NB4 (cell line): ENCODE measurements around the gene PPA2.

ENCODE experiments used
- DNase-seq: peaks from one replicate; pipeline ENCODE4 v3.0.0; 2010; ENCODE audit warnings: low read depth
- H3K4me3 ChIP-seq: one replicate; pipeline ENCODE4 v1.5.1; 2011; ENCODE audit warnings: mild to moderate bottlenecking, low read depth, low read length, moderate library complexity
- MYC ChIP-seq: IDR thresholded peaks from 2 replicates; pipeline ENCODE4 v1.6.1; 2011; ENCODE audit warnings: low read depth, low read length
- POLR2A ChIP-seq: IDR thresholded peaks from 2 replicates; pipeline ENCODE4 v1.6.1; 2011; ENCODE audit warnings: mild to moderate bottlenecking; ENCODE audit not compliant: insufficient read length; ENCODE audit errors: extremely low read depth
- TF ChIP-seq, protein P1 (sequence below): IDR thresholded peaks from 2 replicates; pipeline ENCODE4 v1.6.1; 2011; ENCODE audit warnings: low read depth, low read length
- TF ChIP-seq, protein P2 (sequence below): IDR thresholded peaks from one replicate; pipeline ENCODE4 v1.5.1; 2012; ENCODE audit warnings: low read depth, low read length

Gene PPA2

DNA sequence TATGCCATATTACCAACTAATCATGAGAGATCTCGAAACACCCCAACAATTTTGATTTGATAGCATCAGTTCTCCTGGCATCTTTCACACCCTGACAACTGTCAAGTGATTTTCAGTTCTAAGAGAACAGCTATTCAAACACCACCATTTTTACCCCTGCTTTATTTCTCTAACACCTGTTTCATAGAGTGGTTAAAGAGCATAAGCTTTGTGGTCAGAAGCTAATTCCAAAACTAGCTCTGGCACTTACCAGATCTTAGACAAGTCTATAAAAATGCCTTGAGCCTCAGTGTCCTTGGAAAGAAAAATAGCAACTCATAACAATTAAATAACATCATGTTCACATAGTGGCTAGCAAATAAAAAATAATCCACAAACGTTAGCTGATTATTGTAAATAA is 17.9 kb downstream of the PPA2 start:
- DNase-seq: no peak
- TF ChIP-seq, protein P1, sequence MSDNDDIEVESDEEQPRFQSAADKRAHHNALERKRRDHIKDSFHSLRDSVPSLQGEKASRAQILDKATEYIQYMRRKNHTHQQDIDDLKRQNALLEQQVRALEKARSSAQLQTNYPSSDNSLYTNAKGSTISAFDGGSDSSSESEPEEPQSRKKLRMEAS: no peak
- TF ChIP-seq, protein P2, sequence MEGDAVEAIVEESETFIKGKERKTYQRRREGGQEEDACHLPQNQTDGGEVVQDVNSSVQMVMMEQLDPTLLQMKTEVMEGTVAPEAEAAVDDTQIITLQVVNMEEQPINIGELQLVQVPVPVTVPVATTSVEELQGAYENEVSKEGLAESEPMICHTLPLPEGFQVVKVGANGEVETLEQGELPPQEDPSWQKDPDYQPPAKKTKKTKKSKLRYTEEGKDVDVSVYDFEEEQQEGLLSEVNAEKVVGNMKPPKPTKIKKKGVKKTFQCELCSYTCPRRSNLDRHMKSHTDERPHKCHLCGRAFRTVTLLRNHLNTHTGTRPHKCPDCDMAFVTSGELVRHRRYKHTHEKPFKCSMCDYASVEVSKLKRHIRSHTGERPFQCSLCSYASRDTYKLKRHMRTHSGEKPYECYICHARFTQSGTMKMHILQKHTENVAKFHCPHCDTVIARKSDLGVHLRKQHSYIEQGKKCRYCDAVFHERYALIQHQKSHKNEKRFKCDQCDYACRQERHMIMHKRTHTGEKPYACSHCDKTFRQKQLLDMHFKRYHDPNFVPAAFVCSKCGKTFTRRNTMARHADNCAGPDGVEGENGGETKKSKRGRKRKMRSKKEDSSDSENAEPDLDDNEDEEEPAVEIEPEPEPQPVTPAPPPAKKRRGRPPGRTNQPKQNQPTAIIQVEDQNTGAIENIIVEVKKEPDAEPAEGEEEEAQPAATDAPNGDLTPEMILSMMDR: no peak
- TF ChIP-seq POLR2A: no peak
- TF ChIP-seq MYC: no peak
- H3K4me3 ChIP-seq: no peak overlapping the region

DNA sequence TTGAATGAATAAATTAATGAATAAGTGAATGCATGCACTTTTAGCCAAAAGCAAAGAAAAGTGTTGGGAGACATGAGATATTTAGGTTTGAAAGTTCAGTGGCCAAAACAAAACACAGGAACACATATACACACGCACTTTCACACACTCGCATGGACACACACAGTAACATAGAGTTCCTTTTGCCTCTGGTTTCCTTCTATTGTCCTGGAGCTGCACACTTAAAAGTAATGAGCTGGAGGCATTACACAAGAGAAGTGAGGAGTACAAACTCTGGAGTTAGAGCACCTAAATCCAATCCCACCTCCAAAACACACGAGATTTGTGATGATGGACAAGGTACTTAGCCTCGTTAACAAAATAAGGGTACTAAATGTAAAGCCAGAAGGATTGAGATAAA is 18.7 kb downstream of the PPA2 start:
- no peak for DNase-seq
- no peak for TF ChIP-seq POLR2A
- TF ChIP-seq, protein P1: no peak
- TF ChIP-seq, protein P2: no peak
- TF ChIP-seq MYC: no peak
- no peak overlapping the region for H3K4me3 ChIP-seq

DNA sequence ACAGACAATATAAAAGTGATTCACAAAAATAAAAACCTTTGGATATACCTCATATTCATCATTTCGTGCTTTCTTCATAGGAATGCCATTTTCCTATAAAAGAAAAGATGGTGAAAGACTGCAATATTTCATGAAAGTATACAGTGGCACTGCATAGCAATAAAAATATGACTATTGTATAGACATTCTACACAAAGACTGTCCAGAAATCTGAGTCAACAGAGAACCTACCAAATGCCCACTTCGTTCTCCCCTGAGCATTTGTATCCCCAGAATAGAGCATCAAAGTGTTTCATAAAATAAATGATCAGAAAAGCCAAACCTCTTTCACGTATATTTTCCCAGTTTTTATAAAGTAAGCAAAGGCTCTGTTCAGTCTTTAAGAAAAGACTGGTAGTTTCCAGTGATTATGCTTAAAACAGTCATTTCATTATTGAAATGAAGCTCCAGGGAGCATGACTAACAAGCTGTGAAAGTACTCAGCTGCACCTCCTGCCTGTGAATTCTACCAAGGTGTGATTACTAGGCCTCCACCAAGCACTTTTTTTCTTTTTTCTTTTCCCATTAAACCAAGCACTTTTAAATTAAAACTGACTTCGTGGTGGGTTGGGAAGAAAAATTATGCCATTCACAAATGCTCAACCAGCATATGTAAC is 20.2 kb downstream of the PPA2 start:
- no peak for DNase-seq
- TF ChIP-seq MYC (no peak), POLR2A (no peak)
- TF ChIP-seq, protein P1: no peak
- TF ChIP-seq, protein P2: no peak
- H3K4me3 ChIP-seq: no peak overlapping the region

DNA sequence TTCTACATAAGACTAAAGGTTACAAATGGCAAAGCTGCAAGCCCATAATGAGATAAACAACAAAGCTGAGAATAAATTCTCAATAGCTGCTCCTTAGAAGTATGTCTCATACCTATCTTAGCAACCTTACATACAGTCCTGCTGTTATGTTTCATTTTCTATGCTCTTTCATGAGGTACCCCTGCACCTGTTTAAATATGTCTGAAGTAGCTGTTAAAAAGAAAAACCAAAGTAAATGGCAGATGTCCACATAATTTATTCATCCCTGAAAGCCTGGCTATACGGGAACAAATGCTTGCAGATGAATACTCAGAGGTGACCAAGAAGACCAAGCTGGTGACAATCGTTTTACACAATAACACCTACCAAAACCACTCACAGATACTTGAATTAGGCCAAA is 22.5 kb downstream of the PPA2 start:
- TF ChIP-seq, protein P2: no peak
- TF ChIP-seq MYC (no peak), POLR2A (no peak)
- TF ChIP-seq, protein P1: no peak
- no peak for DNase-seq
- no peak overlapping the region for H3K4me3 ChIP-seq

DNA sequence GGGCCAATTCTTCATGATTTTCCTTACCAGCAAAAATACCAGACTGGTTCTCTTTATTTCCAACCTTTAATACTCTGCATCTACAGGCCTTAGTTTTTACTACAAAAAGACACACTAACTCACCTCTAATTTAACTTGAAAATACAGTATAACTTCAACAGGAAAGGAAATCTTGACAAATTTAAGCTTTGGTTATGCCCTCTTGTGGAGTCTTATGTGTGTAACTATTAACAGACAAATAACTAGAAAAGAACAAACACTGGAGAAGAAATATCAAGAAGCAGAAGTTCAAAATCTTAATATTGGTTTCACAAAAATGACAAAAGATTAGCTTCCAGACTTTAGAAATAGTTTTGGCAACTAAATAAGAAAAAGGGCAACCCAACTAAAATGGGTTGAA is 33.0 kb downstream of the PPA2 start:
- DNase-seq: no peak
- no peak overlapping the region for H3K4me3 ChIP-seq
- TF ChIP-seq, protein P2: no peak
- TF ChIP-seq POLR2A: no peak
- no peak for TF ChIP-seq MYC
- TF ChIP-seq, protein P1: no peak
